Stimulated activated CD8-positive, alpha-beta memory T cell treated with anti-CD3 and anti-CD28 coated beads, Interleukin-4, amount 100 ng/mL, for 48 hours (primary cell): ENCODE data around the gene IPPK.
"Not testable (repeated sequence)": the region's sequence is repeated elsewhere in the genome, so short reads cannot be mapped to it uniquely, and the experiment has no call there.

ENCODE experiments used
- DNase-seq: peaks from one replicate; pipeline ENCODE4 v3.0.0-alpha.2; 2020

IPPK gene

DNA sequence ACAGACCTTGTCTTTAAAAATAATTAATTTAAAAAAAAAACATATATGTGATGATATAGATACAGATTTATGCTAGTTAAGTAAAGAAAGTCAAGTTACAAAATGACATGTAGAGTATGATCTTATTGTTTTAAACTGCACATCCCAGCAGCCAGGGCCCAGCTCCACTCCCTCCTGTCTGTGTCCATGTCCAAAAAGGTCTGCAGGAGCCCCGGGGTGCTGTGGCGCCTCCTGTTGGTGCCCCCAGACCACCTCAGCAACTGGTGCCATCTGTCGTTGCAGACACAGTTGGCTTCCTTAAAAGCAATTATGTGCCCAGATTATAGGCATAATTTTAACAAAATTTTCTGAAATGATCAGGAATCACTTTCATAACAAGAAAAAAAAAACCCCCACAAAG, 33.3 kb downstream of the IPPK start:
- peak; percentile 22 for DNase-seq

DNA sequence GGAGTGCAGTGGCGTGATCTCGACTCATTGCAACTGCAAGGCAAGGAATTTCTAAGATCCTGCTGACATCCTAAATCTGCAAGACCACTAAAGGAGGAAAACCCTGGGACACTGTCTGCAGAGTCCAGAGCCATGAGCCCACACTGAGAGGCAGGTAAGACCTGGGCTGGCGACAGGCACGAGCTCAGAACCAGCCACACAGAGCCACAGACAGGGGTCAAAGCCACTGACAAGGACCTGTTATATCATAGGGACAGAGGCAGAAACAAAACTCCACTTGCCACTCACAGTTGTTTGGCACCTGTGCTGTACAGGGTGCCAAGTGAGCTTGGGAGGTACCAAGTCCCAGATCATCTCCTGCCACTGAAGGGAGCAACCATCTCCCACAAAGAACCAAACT, 34.2 kb downstream of the IPPK start:
- peak; percentile 16 for DNase-seq

DNA sequence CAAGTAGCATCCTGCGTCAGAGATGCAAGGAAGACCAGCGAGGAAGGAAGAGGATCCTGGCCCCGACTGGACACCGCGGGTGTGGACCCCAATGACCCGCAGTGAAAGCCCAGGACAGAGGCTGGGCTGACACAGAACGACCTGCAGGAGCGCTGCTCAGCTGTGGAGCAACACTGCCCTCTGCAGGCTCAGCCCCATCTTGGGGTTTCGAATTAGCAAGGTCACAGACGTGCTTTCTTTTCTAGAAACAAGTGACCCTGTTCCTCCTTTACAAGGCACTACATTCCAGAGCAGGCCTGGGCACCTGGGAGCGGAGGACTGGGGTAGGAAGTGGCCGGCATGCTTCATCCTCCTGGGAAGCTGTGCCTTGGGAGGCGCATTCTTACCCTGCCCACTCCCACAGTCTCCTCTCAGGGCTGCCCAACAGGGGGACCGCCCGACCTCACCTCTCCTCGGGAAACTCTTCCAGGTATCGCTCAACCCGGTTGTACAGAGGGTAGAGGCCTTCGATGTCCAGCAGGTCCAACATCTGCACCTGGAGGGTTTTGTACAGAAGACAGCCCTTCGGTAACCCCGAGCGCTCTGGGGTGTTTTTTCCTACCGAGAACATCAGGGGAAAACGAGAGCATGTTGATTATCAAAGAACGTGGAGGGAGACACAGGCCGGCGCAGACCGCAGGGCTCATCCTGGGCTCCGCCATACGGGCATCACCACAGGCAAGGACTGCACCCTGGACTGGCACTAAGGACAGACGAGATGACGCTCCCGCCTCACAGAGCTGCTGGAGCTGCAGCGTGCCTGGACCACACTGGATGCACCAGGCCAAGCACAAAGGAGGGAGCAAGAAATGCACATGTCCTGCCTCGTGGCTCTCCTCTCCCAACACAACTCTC, 35.0 kb downstream of the IPPK start:
- DNase-seq: peak; percentile 84

DNA sequence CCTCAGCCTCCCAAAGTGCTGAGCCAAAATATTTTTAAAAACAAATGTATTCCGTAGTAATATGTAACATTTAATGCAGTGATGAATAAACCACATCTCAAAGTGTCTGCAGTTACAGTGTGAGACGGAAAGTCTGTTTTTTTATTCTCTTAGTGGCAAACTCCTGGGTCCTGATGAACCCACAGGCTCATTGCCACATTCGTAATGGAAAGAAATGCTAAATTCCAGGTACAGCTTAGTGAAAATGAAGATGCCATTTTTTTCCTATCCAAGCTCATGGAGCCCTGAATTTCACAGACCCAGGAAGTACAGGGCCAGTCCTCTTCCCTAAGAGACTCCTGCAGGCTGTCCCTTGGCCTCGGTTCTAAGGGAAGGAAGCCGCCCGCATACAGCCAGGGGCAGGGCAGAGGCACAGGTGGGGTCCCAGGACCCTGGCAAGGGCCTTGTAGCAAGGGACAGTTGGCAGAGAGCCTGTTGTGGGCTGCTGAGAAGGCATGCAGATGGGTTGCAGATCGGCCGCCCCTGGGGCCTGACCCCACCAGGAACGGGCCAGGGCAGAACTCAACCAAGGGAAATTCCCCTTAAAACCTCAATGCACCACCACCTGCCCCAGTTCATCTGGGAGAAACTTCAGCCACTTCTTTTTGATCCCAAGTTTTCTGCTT, 36.2 kb downstream of the IPPK start:
- DNase-seq: peak; percentile 3

DNA sequence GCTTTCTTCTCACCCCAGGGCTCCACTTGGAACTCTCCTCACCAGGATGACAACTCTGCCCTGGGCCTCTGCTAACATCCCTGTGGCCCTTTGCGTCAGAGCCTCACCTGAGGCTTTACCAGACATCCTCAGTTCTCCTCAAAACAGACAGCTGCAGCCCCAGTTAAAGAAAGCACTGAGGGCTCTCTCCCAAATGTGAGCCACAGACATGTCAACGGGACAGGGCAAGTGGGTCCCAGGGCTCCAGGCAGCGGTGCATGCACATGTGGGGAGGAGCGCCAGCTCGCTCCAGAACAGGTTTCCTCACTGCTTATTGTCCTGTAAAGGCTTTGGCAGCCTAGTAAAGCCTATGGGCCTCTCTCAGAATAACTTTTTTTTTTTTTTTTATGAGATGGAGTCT, 37.3 kb downstream of the IPPK start:
- peak; percentile 18 for DNase-seq

DNA sequence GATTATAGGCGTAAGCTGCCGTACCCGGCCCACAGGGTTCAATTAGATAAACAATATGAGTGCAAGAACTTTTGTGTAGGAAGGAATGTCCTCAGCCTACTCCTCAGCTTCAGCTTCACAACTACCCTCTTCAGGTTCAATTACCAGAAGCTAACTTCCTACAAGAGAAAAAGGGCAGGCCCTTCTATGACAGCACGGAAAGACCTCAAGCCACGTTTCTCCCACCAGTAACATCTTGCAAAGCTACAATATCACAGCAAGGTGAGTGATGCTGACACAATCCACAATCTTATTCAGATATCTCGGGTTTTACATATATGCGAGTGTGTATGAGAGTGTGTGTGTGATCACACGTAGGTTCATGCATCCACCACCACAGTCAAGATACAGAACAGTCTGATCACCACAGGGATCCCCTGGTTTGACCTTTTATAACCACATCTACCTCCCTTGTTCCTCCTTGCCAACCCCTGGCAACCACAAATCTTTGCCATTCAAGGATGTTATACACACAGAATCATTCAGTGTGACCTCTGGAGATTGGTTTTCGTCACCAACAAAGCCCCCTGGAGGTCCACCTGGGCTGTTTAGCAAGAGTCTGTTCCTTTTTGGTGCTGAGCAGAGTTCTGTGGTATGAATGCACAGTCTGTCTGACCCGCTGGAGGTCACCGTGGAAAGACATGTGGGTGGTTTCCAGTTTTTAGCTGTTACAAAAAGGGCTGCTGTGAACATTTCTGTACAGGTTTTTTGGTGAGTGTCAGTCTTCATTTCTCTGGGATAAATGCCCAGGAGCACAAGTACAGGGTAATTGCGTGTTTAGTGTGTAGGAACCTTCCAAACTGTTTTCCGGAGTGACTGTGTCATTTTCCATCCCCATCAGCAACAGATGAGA, 38.2 kb downstream of the IPPK start:
- peak; percentile 42 for DNase-seq

DNA sequence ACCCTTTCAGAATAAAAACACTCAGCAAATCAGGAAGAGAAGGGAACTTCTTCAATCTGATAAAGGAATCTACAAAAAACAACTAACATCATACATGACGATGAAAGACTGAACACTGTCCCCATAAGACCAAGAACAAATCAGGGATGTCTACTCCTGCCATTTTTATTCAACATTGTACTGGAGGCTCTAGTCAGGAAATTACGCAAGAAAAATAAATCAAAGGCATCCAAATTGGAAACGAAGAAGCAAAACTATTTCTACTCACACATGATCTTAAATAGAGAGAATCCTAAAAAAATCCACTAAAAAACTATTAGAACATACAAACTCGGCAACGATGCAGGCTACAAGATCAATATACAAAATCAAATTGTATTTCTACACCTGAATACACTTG, 42.3 kb downstream of the IPPK start:
- no peak for DNase-seq

DNA sequence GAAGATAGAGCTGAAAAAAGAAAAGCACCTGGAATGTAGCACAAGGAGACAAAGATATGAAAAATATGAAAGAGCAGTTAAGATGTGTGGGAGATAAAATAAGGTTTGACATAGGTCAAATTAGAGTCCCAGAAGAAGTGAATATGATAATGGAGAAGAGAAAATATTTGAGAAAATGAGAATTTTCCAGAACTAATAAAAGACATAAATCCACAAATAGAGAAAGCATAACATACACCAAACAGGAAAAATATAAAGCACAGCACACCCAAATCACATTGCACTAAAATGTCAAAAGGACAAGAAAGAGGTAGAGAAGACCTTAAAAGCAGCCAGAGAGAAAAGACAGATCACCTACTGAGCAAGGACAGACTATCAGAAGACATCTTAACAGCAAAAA, 43.4 kb downstream of the IPPK start:
- no peak for DNase-seq

DNA sequence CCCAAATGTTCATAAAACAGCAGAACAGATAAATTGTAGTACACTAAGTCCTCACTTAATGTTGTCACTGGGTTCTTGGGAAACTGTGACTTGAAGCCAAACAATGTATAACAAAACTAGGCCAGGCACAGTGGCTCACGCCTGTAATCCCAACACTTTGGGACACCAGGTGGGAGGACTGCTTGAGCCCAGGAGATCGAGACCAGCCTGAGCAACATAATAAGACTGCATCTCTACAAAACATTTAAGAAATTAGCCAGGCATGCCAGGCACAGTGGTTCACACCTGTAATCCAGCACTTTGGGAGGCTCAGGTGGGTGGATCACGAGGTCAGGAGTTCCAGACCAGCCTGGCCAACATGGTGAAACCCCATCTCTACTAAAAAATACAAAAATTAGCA, 46.0 kb downstream of the IPPK start:
- not testable (repeated sequence) for DNase-seq

DNA sequence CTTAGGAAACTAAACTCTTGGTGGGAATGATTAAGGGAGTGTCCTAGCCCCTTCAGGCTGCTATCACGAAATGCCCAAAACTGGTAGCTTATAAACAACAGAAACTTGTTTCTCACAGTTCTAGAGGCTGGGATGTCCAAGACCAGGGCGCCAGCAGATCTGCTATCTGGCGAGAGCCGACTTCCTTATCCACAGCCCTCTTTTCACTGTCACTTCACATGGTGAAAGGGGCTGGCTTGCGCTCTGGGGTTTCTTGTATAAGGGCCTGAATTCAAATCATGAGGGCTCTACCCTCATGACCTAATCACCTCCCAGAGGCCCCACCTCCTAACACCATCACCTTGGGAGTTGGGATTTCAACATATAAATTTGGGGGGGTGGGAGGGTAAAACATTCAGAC, 49.1 kb downstream of the IPPK start:
- DNase-seq: no peak

DNA sequence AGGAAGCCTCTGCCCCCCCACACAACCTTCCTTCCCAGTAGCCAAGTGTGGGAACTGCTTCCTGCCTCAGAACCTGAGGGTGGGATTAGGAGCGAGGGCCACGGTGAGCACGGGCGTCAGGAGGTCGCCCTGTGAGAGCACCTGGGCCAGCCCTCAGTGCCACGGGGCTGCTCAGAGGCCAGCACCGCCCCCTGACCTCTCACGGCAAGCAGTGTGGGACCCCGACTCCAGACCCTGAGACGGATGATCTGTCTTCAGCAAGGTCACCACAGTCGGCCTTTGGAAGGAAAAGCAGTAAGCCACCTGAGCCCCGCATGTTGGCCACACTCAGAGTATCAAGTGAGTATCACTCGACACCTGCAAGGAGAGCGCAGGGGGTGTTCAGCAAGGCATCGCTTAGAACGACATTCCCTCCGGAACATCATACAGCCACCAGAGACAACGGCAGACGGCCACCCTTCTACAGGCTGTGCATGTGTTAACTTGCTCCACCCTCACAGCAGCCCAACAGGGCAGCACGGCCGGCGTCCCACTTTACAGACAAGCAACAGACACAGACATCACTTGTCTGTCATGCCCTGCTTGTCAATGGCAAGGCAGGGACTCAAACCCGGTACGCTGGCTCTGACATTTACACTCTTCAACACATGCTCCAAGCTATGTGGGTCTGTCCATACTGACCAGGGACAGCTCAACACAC, 50.2 kb downstream of the IPPK start:
- DNase-seq: no peak

DNA sequence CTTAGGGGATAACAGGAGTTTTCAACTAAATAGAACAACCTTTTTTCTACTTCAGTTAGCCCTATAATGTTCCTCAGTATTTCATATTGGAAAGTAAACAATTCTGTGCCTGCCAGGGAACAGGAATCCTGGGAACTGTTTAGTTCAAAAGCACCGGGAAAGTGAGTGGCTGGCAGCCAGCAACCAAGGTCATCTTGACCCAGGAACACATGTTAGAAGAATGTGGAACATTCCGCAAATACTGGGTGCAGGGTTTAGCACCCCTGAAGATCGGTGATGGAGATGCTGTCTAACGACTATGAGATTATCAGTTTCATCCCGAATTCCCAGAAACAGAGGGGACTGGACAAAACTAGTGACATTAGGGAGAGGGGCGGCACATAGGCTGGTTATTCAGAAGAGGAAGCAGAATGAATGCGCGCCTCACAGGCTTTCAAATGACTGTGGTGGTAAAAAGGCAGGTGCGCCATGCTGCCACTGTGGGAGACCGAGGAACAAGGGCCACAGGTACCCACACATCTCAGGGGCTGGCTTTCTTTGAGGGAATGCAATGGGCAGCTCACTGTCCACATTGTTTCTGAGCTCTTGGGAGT, 51.2 kb downstream of the IPPK start:
- DNase-seq: no peak

DNA sequence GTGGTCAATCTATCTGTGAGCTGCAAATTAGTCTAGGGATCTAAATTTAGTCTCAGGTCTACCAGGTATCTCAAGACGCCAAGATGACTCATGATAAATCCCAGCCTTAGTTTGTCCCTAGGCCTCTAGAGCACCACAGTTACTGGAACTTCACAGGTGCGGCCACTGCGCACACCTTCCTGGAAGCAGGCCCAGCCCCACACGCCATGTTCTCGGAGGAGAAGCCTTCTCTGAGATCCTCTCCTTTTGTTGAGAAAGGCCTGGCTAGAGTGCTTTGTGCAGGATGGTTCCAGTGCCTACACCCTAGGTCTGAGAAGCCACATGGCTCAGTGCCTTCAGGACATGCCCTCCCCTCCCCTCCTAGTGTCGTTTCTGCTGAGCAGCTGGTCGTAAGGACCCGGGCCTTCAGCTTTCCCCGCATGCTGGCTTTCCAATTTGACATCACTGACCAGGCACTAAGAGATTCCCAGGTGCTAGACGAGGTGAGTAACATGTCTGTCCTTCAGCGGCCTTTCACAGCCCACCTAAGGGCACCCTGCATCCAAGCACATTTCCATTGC, 51.9 kb downstream of the IPPK start:
- DNase-seq: no peak

DNA sequence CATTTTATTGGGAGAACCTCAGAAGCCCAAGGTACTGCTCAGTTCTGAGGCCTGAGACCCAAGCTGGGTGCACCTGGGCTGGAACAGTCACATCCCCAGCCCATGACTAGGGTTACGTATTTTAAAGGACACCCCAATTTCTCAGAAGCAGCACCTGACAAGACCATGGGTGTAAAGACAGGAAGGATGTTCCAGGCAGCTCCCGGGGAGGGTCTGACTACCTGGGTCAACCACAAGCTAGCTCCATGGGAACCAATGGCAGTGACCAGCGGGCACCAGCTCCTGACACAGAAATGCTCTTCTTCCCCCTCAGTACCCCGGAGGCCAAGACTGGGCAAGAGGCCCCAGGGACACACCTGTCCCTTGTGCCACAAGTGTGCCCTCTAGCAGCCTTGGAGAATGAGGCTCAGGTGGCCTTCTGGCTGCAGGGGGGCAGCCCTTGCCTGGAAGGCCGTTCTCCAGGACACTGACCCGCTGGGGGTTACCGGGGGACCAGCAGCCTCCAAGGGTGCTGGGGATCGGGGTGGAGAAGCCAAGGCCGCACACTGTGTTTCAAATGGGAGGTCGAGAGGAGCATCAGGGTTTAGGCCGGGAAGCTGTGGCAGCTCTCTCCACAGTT, 52.6 kb downstream of the IPPK start:
- DNase-seq: no peak

DNA sequence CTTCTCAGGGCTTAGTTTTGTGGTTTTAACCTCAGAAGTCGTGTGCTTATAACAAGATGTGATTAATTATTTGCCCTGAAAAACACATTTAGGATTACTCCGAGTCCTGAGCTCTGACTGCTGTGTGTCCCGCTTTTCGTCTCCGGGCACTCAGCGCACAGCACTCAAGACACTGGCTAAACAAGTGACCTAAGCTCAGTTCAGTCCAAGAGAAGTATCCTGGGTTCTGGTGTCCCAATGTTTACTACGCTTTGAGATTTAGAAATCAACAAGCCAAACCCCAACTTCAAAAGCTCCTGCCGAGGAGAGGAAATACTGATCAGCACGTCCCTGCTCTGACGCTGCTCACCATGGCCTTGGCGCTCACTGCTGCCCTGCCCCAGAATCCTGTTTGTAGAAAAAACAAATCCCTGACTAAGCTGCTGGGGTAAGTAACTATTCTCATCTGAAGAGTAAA, 53.2 kb downstream of the IPPK start:
- DNase-seq: no peak

DNA sequence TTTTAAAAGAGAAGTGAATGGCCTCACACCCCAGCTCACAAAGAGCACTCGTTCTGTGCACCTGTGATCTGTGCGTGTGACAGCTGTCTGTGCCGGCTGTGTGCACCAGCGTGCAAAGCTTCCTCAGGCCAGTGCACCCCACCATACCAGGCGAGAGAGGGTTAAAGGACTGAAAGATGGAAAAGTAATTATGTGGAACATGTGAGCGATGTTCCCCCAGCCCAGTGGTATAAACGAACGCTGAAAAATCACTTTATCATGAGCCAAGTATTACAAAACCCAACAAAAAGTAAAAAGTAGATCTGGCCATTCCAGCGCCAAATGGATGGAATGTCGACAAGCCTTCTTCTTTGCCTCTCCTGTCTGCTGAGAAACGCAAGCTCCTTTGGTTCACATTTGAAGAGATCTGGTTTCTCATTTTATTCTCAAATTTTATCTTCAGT, 53.7 kb downstream of the IPPK start:
- DNase-seq: no peak

DNA sequence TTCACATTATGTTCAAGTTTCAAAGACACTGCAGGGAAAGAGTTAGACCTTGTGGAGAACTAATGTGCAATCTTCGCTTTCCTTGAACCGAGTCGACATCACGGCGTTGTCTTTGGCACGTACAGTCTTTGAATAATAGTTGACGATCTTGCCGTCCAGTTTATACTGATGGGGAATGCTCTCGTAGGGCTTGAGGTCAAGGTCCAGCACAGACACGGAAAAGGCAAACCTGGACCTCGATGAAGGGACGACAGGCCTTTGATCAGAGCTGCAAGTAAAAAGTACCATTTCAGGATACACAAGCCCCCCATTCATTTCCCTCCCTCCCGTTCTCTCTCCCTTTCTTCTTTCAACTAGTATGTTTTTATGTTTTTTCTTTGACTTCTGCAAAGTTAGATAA, 54.1 kb downstream of the IPPK start:
- no peak for DNase-seq

DNA sequence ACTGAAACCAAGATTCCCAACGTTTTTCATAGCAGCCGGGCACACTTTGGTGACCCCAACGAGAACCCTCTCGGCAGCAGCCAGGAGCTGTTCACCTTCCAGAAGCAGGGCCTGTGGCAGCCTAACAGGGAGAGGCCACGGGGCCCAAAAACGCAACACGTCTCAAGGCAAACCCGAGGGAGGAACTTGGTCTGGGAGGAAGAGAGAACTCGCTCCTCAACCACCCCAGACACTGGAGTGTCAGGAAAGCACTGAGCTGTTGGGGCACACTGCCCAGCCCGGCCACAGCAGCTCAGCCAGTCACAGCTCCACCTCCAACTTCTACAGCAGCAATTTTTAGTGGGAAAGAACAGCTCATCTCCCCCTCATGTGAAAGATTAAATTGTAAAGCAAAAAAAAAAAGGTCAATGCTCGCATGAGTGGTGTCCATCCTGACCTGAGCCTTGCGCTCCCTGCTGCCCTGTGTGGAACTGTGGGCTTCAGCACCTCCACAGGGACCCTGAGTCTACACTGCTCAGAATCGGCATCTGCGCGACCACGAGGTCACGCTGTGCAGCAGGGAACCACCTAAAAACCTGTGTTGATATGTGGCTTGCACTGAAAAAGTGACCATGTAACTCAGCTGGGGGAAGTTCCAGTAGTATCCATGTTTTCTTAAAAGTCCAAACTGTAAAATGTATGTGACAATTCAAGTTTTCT, 55.0 kb downstream of the IPPK start:
- DNase-seq: no peak

DNA sequence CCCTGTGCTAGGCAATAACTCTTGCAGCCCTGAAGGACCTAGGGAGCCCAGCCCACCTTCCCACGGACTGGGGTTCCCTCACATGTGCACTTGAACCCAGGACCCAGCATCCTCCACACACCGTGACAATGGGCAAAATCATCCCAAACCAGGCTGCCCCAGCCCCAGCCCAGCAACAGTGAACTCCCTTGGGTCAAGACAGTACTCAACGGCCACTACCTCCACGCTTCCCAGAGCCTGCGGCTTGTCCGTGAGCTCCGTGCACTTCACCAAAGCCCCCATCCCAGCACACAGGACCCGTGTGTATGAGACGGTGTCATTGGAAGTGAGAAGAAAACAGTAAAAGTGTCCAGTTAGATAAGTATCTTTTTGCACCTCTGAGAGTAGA, 55.8 kb downstream of the IPPK start:
- no peak for DNase-seq

DNA sequence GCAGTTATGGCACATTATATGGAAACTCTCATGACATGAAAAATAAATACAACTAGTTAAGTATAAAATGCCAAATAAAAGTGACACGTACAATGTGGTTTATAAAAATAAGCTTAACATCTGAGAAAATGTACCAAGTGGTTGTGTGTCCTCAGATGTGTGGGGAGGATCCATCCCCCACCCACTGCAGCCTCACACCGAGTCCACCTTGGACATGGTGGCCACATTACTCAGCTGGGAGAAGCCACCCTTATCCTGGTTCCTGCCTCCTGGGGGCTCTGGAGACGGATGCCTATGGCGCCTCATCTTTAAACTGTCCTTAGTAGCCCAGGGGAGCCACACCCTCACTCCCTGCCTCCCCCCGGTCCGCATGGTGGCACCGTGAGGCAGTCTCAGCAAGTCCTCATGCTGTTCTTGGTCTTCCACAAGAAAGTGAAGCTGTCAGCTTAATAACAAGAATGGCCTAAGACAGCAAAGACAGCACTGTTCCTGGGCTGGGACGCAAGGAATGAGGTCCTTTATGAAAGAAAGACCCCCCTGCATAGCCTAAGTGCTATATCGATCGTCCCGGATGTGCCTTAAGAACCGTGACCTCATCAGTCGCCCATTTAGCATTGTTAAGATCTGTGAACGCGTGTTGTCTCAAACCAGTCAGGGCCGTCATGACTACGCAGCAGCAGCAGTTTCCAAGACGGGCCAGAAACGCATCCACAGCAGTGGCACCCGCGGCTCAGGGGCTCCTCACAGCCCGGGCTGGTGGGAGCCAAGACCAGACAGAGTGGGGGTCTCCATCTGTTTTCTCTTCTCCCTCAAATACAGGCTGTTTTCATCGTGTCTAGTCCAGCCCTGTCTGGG, 56.4 kb downstream of the IPPK start:
- DNase-seq: no peak
